Testis (tissue), 2 donors: ENCODE results near the gene TDRD12.

Source experiments
- POLR2A ChIP-seq: fragments of 450-650 bp; IDR thresholded peaks from one replicate; pipeline ENCODE4 v1.6.1; 2017; ENCODE audit warnings: antibody characterized with exemption, mild to moderate bottlenecking, moderate library complexity
- TF ChIP-seq, protein P1 (sequence below), 3 experiments: fragments of 450-650 bp in 2 of 3; fragments of 200-600 bp in 1 of 3; sonication (generic) in 1 of 3; IDR thresholded peaks; one replicate each; pipeline ENCODE4 v1.5.1; 2016 to 2019; ENCODE audit warnings: antibody characterized with exemption in 3 of 3, mild to moderate bottlenecking in 2 of 3, moderate library complexity in 1 of 3

DNA sequence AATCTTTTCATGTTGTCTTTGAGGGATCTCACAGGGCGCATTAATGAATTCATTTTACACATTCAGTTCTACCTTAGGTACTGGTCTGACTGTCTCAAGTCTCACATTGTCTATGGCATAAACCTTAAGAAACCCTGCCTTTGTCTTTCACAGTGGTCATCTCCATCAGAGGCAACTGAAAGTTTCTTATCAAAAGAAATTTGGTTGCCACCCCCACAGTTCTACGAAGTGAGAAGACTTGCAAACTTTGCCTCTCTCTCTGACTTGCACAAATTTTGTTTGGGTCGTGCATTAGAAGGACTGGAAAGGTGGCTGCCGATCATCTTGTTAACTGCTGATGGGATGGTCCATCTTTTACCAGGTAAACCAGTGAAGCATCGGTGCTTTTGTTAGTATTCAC lies 10.5 kb upstream of the TDRD12 start:
- TF ChIP-seq, protein P1, sequence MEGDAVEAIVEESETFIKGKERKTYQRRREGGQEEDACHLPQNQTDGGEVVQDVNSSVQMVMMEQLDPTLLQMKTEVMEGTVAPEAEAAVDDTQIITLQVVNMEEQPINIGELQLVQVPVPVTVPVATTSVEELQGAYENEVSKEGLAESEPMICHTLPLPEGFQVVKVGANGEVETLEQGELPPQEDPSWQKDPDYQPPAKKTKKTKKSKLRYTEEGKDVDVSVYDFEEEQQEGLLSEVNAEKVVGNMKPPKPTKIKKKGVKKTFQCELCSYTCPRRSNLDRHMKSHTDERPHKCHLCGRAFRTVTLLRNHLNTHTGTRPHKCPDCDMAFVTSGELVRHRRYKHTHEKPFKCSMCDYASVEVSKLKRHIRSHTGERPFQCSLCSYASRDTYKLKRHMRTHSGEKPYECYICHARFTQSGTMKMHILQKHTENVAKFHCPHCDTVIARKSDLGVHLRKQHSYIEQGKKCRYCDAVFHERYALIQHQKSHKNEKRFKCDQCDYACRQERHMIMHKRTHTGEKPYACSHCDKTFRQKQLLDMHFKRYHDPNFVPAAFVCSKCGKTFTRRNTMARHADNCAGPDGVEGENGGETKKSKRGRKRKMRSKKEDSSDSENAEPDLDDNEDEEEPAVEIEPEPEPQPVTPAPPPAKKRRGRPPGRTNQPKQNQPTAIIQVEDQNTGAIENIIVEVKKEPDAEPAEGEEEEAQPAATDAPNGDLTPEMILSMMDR (IDR thresholded peaks at IDR 0.05): no peak
- TF ChIP-seq POLR2A: no peak
